WTC11 (cell line): ENCODE results near the gene RPL18A. TPM values are rescaled to one million over a fixed set of nuclear protein-coding genes. Genes with fewer than 3 reads are reported as not detected.

ENCODE experiments used
- ATF1 ChIP-seq: sonication (generic); formaldehyde crosslinking; IDR thresholded peaks from 2 replicates; pipeline ENCODE4 v1.8.1; 2023; ENCODE audit warnings: mild to moderate bottlenecking, moderate library complexity, missing genetic modification reagents
- CDX4 ChIP-seq: fragments of 250-450 bp; sonication (Bioruptor Pico); IDR thresholded peaks from 2 replicates; pipeline ENCODE4 v1.9.0; 2021; ENCODE audit warnings: moderate library complexity, mild to moderate bottlenecking, inconsistent platforms, borderline replicate concordance
- CREM ChIP-seq: sonication (generic); formaldehyde crosslinking; IDR thresholded peaks from 2 replicates; pipeline ENCODE4 v1.8.1; 2022; ENCODE audit warnings: mild to moderate bottlenecking, missing genetic modification reagents, moderate library complexity
- ELF4 ChIP-seq: sonication (generic); formaldehyde crosslinking; IDR thresholded peaks from 2 replicates; pipeline ENCODE4 v1.8.1; 2022; ENCODE audit warnings: low read depth, mild to moderate bottlenecking, moderate library complexity, missing genetic modification reagents
- ERG ChIP-seq: fragments of 250-450 bp; sonication (Bioruptor Pico); IDR thresholded peaks from 2 replicates; pipeline ENCODE4 v1.8.0; 2021; ENCODE audit warnings: mild to moderate bottlenecking
- IRF1 ChIP-seq: sonication (generic); formaldehyde crosslinking; IDR thresholded peaks from 2 replicates; pipeline ENCODE4 v1.8.0; 2023; ENCODE audit warnings: missing genetic modification reagents
- IRF2 ChIP-seq: sonication (generic); formaldehyde crosslinking; IDR thresholded peaks from 2 replicates; pipeline ENCODE4 v1.8.0; 2022; ENCODE audit warnings: low read depth, missing genetic modification reagents, borderline replicate concordance
- JAZF1 ChIP-seq: fragments of 250-450 bp; sonication (Bioruptor Pico); IDR thresholded peaks from 2 replicates; pipeline ENCODE4 v1.9.0; 2021; ENCODE audit warnings: moderate library complexity, mild to moderate bottlenecking, inconsistent platforms
- KAT7 ChIP-seq: sonication (generic); formaldehyde crosslinking; IDR thresholded peaks from 2 replicates; pipeline ENCODE4 v1.8.1; 2023; ENCODE audit warnings: missing genetic modification reagents, mild to moderate bottlenecking, borderline replicate concordance
- SOX15 ChIP-seq: fragments of 250-450 bp; sonication (Bioruptor Pico); IDR thresholded peaks from 2 replicates; pipeline ENCODE4 v1.9.0; 2021; ENCODE audit warnings: mild to moderate bottlenecking
- SP1 ChIP-seq: sonication (generic); formaldehyde crosslinking; conservative IDR thresholded peaks from 2 replicates; pipeline ENCODE4 v1.8.1; 2022; ENCODE audit warnings: missing genetic modification reagents
- TCF7 ChIP-seq: sonication (generic); formaldehyde crosslinking; IDR thresholded peaks from 2 replicates; pipeline ENCODE4 v1.8.0; 2022; ENCODE audit warnings: mild to moderate bottlenecking, low read depth, missing genetic modification reagents, moderate library complexity
- TEAD1 ChIP-seq: sonication (generic); formaldehyde crosslinking; IDR thresholded peaks from 2 replicates; pipeline ENCODE4 v1.8.0; 2022; ENCODE audit warnings: mild to moderate bottlenecking, missing genetic modification reagents
- ZNF121 ChIP-seq: sonication (generic); formaldehyde crosslinking; IDR thresholded peaks from 2 replicates; pipeline ENCODE4 v1.8.0; 2023; ENCODE audit warnings: missing genetic modification reagents
- ZNF138 ChIP-seq: sonication (generic); formaldehyde crosslinking; conservative IDR thresholded peaks from 2 replicates; pipeline ENCODE4 v1.8.1; 2022; ENCODE audit warnings: mild to moderate bottlenecking, moderate library complexity, missing genetic modification reagents
- ZNF219 ChIP-seq: sonication (generic); formaldehyde crosslinking; IDR thresholded peaks from 2 replicates; pipeline ENCODE4 v1.8.0; 2023; ENCODE audit warnings: missing genetic modification reagents, mild to moderate bottlenecking, borderline replicate concordance
- ZNF232 ChIP-seq: sonication (generic); formaldehyde crosslinking; IDR thresholded peaks from 2 replicates; pipeline ENCODE4 v1.8.0; 2022; ENCODE audit warnings: mild to moderate bottlenecking, missing genetic modification reagents
- ZNF416 ChIP-seq: fragments of 250-450 bp; sonication (Bioruptor Pico); IDR thresholded peaks from 2 replicates; pipeline ENCODE4 v1.9.0; 2021; ENCODE audit warnings: mild to moderate bottlenecking, inconsistent platforms
- ZNF425 ChIP-seq: fragments of 250-450 bp; sonication (Bioruptor Pico); conservative IDR thresholded peaks from 2 replicates; pipeline ENCODE4 v1.9.0; 2021; ENCODE audit warnings: mild to moderate bottlenecking
- total RNA-seq: library from RNA; stranded (reverse); gene quantifications from 3 replicates; pipeline ENCODE4 v1.2.3, GENCODE V29; 2021
- TF ChIP-seq, protein P1 (sequence below): sonication (generic); formaldehyde crosslinking; IDR thresholded peaks from 2 replicates; pipeline ENCODE4 v1.8.1; 2022; ENCODE audit warnings: missing genetic modification reagents, borderline replicate concordance
- TF ChIP-seq, protein P2 (sequence below): sonication (generic); formaldehyde crosslinking; IDR thresholded peaks from 2 replicates; pipeline ENCODE4 v1.8.1; 2023; ENCODE audit warnings: mild to moderate bottlenecking, missing genetic modification reagents, moderate library complexity
- TF ChIP-seq, protein P3 (sequence below): sonication (generic); formaldehyde crosslinking; IDR thresholded peaks from 2 replicates; pipeline ENCODE4 v1.8.1; 2023; ENCODE audit warnings: mild to moderate bottlenecking, missing genetic modification reagents
- TF ChIP-seq, protein P4 (sequence below): sonication (generic); formaldehyde crosslinking; IDR thresholded peaks from 2 replicates; pipeline ENCODE4 v1.8.0; 2022; ENCODE audit warnings: mild to moderate bottlenecking, missing genetic modification reagents
- TF ChIP-seq, protein P5 (sequence below): sonication (generic); formaldehyde crosslinking; IDR thresholded peaks from 2 replicates; pipeline ENCODE4 v1.8.1; 2022; ENCODE audit warnings: mild to moderate bottlenecking, missing genetic modification reagents, moderate library complexity, borderline replicate concordance
- TF ChIP-seq, protein P6 (sequence below): sonication (generic); formaldehyde crosslinking; IDR thresholded peaks from 2 replicates; pipeline ENCODE4 v1.8.1; 2023; ENCODE audit warnings: mild to moderate bottlenecking, missing genetic modification reagents
- TF ChIP-seq, protein P7 (sequence below): fragments of 250-450 bp; sonication (Bioruptor Pico); IDR thresholded peaks from 2 replicates; pipeline ENCODE4 v1.9.0; 2021; ENCODE audit warnings: mild to moderate bottlenecking

RPL18A gene
- total RNA-seq, 1 experiment from 2014 or later: 2,950 TPM

- TF ChIP-seq IRF1 (CRISPR knock-in tag) (no peak; the same call in 1 of the 2 replicates), ATF1 (CRISPR knock-in tag) (no peak), CDX4 (CRISPR knock-in tag) (no peak), ZNF219 (CRISPR knock-in tag) (no peak), ZNF425 (CRISPR knock-in tag) (no peak), ZNF121 (no peak), ERG (CRISPR knock-in tag) (no peak), IRF2 (CRISPR knock-in tag) (no peak), TCF7 (no peak), ZNF232 (CRISPR knock-in tag) (no peak), TEAD1 (CRISPR knock-in tag) (no peak), ZNF416 (CRISPR knock-in tag) (no peak), KAT7 (no peak), ELF4 (CRISPR knock-in tag) (no peak), CREM (CRISPR knock-in tag) (0 out of 2 replicates have a peak, but pooled peaks have one; percentile 46), JAZF1 (CRISPR knock-in tag) (no peak), ZNF138 (CRISPR knock-in tag) (0 out of 2 replicates have a peak, but pooled peaks have one; percentile 67), SP1 (peak; percentile 69; the same call in 1 of the 2 replicates), SOX15 (CRISPR knock-in tag) (no peak)
- TF ChIP-seq, protein P1, sequence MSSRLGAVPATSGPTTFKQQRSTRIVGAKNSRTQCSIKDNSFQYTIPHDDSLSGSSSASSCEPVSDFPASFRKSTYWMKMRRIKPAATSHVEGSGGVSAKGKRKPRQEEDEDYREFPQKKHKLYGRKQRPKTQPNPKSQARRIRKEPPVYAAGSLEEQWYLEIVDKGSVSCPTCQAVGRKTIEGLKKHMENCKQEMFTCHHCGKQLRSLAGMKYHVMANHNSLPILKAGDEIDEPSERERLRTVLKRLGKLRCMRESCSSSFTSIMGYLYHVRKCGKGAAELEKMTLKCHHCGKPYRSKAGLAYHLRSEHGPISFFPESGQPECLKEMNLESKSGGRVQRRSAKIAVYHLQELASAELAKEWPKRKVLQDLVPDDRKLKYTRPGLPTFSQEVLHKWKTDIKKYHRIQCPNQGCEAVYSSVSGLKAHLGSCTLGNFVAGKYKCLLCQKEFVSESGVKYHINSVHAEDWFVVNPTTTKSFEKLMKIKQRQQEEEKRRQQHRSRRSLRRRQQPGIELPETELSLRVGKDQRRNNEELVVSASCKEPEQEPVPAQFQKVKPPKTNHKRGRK (CRISPR knock-in tag): no peak
- TF ChIP-seq, protein P2, sequence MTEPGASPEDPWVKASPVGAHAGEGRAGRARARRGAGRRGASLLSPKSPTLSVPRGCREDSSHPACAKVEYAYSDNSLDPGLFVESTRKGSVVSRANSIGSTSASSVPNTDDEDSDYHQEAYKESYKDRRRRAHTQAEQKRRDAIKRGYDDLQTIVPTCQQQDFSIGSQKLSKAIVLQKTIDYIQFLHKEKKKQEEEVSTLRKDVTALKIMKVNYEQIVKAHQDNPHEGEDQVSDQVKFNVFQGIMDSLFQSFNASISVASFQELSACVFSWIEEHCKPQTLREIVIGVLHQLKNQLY (CRISPR knock-in tag): no peak
- TF ChIP-seq, protein P3, sequence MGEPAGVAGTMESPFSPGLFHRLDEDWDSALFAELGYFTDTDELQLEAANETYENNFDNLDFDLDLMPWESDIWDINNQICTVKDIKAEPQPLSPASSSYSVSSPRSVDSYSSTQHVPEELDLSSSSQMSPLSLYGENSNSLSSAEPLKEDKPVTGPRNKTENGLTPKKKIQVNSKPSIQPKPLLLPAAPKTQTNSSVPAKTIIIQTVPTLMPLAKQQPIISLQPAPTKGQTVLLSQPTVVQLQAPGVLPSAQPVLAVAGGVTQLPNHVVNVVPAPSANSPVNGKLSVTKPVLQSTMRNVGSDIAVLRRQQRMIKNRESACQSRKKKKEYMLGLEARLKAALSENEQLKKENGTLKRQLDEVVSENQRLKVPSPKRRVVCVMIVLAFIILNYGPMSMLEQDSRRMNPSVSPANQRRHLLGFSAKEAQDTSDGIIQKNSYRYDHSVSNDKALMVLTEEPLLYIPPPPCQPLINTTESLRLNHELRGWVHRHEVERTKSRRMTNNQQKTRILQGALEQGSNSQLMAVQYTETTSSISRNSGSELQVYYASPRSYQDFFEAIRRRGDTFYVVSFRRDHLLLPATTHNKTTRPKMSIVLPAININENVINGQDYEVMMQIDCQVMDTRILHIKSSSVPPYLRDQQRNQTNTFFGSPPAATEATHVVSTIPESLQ (CRISPR knock-in tag): no peak
- TF ChIP-seq, protein P4, sequence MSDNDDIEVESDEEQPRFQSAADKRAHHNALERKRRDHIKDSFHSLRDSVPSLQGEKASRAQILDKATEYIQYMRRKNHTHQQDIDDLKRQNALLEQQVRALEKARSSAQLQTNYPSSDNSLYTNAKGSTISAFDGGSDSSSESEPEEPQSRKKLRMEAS: peak; percentile 93
- TF ChIP-seq, protein P5, sequence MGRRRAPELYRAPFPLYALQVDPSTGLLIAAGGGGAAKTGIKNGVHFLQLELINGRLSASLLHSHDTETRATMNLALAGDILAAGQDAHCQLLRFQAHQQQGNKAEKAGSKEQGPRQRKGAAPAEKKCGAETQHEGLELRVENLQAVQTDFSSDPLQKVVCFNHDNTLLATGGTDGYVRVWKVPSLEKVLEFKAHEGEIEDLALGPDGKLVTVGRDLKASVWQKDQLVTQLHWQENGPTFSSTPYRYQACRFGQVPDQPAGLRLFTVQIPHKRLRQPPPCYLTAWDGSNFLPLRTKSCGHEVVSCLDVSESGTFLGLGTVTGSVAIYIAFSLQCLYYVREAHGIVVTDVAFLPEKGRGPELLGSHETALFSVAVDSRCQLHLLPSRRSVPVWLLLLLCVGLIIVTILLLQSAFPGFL (CRISPR knock-in tag): no peak
- TF ChIP-seq, protein P6, sequence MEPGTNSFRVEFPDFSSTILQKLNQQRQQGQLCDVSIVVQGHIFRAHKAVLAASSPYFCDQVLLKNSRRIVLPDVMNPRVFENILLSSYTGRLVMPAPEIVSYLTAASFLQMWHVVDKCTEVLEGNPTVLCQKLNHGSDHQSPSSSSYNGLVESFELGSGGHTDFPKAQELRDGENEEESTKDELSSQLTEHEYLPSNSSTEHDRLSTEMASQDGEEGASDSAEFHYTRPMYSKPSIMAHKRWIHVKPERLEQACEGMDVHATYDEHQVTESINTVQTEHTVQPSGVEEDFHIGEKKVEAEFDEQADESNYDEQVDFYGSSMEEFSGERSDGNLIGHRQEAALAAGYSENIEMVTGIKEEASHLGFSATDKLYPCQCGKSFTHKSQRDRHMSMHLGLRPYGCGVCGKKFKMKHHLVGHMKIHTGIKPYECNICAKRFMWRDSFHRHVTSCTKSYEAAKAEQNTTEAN (CRISPR knock-in tag): 0 out of 2 replicates have a peak, but pooled peaks have one; percentile 35
- TF ChIP-seq, protein P7, sequence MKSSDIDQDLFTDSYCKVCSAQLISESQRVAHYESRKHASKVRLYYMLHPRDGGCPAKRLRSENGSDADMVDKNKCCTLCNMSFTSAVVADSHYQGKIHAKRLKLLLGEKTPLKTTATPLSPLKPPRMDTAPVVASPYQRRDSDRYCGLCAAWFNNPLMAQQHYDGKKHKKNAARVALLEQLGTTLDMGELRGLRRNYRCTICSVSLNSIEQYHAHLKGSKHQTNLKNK (CRISPR knock-in tag): no peak
Measured at GRCh38 chr19:17841810-17842662, 17.7 kb upstream of the RPL18A start (continued).
